T-helper 2 cell (primary cell): ENCODE results near the gene MFSD2A.
"Not testable (repeated sequence)": the region's sequence is repeated elsewhere in the genome, so short reads cannot be mapped to it uniquely, and the experiment has no call there.

Experiments
- DNase-seq, 5 experiments: peaks; one replicate each; pipeline versions ENCODE4 v3.0.0 to v3.0.0-alpha.2; 2012 to 2022

The MFSD2A gene

GRCh38 chr1:39940980-39941871 is 13.7 kb upstream of the MFSD2A start:
- DNase-seq, result no peak

GRCh38 chr1:39943471-39944290 is 11.3 kb upstream of the MFSD2A start:
- no peak for DNase-seq

GRCh38 chr1:39944410-39945112 is 10.4 kb upstream of the MFSD2A start:
- DNase-seq, result no peak

DNA sequence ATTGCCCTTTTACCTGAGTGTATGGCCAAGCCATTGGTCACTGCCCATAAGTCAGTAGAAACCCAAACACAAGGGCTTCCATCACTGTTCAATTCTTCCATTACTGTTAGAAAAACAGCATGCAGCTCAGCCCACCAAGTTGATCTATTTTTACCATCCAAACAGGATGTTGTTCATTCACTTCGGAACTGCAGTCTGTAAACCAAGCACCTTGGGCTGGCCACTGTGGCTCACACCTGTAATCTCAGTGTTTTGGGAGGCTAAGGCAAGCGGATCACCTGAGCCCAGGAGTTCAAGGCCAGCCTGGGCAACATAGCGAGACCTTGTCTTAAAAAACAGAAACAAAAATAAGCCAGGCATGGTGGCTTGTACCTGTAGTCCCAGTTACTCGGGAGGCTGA is 8.7 kb upstream of the MFSD2A start:
- no peak for DNase-seq

- DNase-seq, result no peak
Measured at GRCh38 chr1:39947260-39947659, 7.7 kb upstream of the MFSD2A start.

GRCh38 chr1:39949891-39950290 is 5.1 kb upstream of the MFSD2A start:
- DNase-seq, result no peak

GRCh38 chr1:39951926-39952325 is 3.0 kb upstream of the MFSD2A start:
- no peak for DNase-seq

DNA sequence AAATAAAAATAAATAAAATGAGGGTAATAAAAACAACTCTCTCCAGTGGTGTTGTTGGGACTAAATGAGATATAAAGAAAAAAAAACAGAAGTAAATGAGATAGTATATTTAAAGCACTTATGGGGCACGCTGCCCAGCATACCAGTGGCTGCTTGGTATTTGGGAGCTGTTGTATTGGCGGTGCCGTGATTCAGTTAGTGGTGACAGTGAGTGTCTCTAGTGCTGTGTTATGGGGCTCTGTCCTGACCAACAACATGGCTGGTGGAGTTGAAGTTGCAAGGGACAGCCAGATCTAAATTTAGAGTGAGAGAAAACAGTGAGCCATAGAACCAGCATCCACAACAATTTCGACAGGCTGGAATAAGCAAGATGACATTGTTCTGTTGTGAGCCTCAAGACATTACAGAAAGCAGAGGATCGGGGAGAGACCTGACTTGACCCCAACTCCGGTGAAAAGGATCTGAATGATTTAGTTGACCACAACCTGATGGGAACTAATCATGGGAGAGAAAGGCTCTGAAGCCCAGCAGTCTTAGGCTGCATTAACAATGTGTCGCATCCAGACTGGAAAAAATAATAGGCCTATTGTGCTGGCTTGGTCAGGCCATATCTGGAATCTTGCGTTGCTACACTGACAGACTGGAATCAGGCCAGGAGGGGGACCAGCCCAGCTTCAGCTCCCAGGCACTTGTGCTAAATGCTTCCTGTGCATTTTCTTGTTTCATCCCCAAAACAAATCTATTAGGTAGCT is 2.4 kb upstream of the MFSD2A start:
- no peak for DNase-seq

GRCh38 chr1:39954324-39954869 is 548 bp upstream of the MFSD2A start:
- no peak for DNase-seq

DNA sequence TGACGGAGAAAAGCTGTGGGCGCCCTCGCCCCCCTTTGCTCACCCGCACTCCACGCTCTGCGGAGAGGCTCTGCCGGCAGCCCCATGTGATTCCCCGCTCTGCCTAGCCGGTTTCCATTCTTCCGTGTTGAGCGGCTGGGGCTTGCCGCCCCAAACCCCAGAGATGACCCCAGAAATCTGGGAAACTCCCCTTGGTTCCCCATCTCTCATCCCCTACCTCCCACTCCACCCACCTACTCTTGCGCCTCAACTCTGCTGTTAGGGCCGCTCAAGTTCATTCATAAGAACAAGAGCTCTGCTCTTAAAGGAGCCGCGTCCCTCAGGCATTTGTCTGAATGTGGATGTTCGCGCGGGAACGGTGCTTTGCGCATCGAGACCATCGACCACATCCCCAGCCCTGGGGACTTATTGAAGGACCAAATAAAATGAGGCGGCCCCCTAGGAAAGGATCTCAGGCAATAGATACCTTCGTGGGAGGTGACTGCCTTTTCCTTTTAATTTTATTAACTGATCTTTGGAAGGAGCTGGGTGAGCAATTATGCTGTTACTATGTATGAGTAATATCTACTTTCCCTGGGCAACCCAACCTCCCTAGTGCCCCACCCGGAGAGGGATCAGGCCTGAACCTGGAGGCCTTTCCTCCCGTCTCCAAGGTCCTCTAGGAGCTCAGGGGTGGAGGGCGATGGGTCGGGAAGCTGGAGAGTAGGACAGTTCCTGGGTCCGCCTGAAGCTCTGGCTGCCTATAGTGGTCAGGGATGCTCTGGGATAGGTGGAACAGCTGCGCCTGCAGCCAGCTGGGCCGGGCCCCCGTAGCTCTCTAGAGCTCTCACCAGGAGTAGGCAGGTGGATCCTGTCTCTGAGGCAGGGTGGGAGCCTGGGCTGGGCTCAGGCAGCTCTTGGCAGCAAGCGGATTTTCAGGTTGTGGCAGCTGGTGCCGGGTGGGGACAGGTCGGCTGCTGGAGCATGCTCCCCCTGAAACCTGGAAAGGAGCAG is 898 bp downstream of the MFSD2A start:
- peak in 4 of 5 experiments; percentile 20 to 63 (median 26) for DNase-seq

- DNase-seq, result no peak
Measured at GRCh38 chr1:39957299-39958015, 2.5 kb downstream of the MFSD2A start.

DNA sequence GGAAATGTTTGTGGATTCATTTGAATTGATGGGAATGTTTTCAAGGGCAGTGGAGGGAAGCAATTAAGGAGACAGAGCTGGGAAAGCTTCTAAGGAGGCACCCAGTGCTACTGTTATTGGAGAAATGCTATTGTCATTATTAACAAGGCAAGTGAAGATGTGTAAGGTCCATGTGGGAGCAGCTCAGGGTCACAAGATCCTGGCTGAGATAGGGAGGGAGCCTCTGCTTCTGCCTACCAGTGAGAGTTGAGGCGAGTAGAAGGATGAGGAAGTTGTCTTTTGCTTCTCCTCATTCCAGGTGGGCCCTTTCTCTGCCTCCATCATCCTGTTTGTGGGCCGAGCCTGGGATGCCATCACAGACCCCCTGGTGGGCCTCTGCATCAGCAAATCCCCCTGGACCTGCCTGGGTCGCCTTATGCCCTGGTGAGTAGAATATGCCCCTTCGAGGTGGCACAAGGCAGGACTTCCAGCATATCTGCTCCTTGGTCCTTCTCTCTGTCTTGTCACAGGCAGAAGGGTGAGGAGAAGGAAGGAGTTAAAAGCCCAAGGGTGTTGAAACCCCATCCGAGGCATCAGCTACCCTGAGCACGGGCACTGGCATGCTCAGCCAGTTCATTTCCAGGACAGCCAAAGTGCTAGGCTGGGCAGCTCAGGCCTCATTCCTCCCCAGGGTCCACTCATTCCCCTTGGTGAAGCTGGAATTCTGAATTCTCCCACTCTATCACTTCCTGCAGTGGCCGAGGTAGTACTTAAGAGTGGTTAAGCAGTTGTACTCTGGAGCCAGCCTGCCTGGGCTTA is 3.7 kb downstream of the MFSD2A start:
- no peak for DNase-seq

DNA sequence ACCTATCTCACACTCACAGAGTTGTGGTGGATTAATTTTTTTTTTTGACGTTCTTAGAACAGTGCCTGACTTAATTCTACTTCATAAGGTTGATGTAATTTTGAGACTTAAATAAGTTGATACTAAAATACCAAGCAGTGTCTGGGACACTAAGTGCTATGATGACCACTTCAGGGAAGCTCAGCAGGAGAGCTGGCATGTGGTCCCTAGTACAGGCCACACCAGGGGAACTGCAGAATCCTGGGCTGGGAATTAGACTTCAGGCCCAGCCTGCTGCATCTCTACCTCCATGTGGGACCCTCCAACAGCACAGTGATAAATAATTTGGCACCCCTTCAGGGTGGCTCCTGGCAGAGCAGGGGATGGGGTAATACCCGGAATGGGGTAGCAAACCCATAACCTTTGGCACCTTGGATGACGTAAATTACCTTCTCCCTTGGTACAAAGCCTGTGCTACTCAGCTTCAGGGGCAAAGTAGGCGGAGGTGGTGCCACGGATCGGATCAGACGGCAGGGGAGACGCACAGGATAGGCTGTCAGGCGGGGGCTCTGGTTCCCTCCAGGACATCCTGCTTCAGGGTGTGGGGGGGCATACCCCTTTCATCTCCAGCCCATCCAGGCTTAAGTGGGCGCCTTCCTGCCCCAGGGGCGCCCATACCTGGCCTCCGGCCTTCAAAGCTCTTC is 4.8 kb downstream of the MFSD2A start:
- no peak for DNase-seq

- peak in 1 of 5 experiments; percentile 65 for DNase-seq
Measured at GRCh38 chr1:39960431-39960958, 5.5 kb downstream of the MFSD2A start.

DNA sequence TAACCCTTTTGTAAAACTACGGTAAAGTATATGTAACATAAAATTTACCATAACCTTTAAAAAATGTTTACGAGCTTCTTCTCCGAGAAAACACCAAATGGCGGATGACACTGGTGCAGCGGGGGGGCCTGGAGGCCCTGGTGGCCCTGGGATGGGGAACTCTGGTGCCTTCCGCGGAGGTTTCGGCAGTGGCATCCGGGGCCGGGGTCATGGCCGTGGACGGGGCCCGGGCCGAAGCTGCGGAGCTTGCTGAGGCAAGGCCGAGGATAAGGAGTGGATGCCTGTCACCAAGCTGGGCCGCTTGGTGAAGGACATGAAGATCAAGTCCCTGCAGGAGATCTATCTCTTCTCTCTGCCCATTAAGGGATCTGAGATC is 7.5 kb downstream of the MFSD2A start:
- no peak for DNase-seq

GRCh38 chr1:39962964-39963363 is 8.0 kb downstream of the MFSD2A start:
- not testable (repeated sequence) for DNase-seq

DNA sequence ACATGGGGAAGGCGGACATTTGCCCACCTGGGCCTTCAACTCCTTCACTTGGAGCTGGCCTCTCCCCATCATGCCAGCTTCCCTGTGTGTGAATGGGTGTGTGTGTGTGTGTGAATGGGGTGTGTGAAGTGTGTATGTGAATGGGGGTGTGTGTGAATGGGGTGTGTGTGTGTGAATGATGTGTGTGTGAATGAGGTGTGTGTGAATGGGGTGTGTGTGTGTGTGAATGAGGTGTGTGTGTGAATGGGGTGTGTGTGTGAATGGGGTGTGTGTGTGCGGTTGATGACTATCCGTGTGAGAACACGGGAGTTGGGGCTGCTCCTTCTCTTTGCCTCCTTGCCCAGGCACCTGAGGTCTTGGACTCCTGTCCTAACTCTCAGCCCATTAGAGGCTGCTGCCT is 9.6 kb downstream of the MFSD2A start:
- DNase-seq, result no peak

- no peak for DNase-seq
Measured at GRCh38 chr1:39965044-39965443, 10.1 kb downstream of the MFSD2A start.
